ENCODE results near the gene TMCO6.
"Not testable (repeated sequence)": the region's sequence is repeated elsewhere in the genome, so short reads cannot be mapped to it uniquely, and the experiment has no call there.

DNA sequence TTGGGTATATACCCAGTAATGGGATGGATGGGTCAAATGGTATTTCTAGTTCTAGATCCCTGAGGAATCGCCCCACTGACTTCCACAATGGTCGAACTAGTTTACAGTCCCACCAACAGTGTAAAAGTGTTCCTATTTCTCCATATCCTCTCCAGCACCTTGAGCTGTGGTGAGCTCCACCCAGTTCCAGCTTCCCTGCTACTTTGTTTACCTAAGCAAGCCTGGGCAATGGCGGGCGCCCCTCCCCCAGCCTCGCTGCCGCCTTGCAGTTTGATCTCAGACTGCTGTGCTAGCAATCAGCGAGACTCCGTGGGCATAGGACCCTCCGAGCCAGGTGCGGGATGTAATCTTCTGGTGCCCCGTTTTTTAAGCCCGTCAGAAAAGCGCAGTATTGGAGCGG lies 46.2 kb upstream of the TMCO6 start:
- TF ChIP-seq, protein P1, sequence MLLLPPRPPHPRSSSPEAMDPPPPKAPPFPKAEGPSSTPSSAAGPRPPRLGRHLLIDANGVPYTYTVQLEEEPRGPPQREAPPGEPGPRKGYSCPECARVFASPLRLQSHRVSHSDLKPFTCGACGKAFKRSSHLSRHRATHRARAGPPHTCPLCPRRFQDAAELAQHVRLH (tag by site-specific recombination; IDR thresholded peaks at IDR 0.05), result not testable (repeated sequence)
- TF ChIP-seq, protein P2, sequence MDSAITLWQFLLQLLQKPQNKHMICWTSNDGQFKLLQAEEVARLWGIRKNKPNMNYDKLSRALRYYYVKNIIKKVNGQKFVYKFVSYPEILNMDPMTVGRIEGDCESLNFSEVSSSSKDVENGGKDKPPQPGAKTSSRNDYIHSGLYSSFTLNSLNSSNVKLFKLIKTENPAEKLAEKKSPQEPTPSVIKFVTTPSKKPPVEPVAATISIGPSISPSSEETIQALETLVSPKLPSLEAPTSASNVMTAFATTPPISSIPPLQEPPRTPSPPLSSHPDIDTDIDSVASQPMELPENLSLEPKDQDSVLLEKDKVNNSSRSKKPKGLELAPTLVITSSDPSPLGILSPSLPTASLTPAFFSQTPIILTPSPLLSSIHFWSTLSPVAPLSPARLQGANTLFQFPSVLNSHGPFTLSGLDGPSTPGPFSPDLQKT (IDR thresholded peaks at IDR 0.05; ENCODE audit: borderline replicate concordance, low read depth, low read length), result not testable (repeated sequence)
- TF ChIP-seq, protein P3, sequence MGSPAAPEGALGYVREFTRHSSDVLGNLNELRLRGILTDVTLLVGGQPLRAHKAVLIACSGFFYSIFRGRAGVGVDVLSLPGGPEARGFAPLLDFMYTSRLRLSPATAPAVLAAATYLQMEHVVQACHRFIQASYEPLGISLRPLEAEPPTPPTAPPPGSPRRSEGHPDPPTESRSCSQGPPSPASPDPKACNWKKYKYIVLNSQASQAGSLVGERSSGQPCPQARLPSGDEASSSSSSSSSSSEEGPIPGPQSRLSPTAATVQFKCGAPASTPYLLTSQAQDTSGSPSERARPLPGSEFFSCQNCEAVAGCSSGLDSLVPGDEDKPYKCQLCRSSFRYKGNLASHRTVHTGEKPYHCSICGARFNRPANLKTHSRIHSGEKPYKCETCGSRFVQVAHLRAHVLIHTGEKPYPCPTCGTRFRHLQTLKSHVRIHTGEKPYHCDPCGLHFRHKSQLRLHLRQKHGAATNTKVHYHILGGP (tag by site-specific recombination; IDR thresholded peaks at IDR 0.05), result not testable (repeated sequence)

Data from HEK293 (cell line).